CD4-positive, CD25-positive, alpha-beta regulatory T cell (primary cell): ENCODE measurements around the gene MSANTD3. TPM values are rescaled to one million over a fixed set of nuclear protein-coding genes. Genes with fewer than 3 reads are reported as not detected.

Experiments used
- ATAC-seq, 2 donors: fragments of 150-1000 bp; cut with Tn5 transposase; one replicate each; pipeline ENCODE4 v1.10.0; 2021; ENCODE audit warnings: low read depth in 2 of 2, moderate number of reproducible peaks in 2 of 2, moderate library complexity in 1 of 2
- DNase-seq, 3 donors: peaks; one replicate each; pipeline versions ENCODE4 v3.0.0 to v3.0.0-alpha.2; 2012 to 2022; ENCODE audit warnings: mixed read lengths in 1 of 3
- H3K27ac ChIP-seq: one replicate; pipeline ENCODE4 v1.7.0; 2013; ENCODE audit warnings: mild to moderate bottlenecking, low read length; ENCODE audit not compliant: insufficient read depth, poor library complexity, severe bottlenecking
- H3K27me3 ChIP-seq: one replicate; pipeline ENCODE4 v1.7.0; 2013; ENCODE audit warnings: low read length; ENCODE audit not compliant: control insufficient read depth, insufficient read depth
- H3K36me3 ChIP-seq: one replicate; pipeline ENCODE4 v1.7.0; 2013; ENCODE audit warnings: mild to moderate bottlenecking, low read length, moderate library complexity; ENCODE audit not compliant: control insufficient read depth, insufficient read depth
- H3K4me1 ChIP-seq: 2 replicates; pipeline ENCODE4 v1.7.0; 2013; ENCODE audit warnings: mild to moderate bottlenecking, low read length; ENCODE audit not compliant: insufficient read depth, control insufficient read depth, poor library complexity, severe bottlenecking
- H3K4me3 ChIP-seq: one replicate; pipeline ENCODE4 v1.7.0; 2013; ENCODE audit warnings: low read depth, mild to moderate bottlenecking, low read length, moderate library complexity
- H3K9me3 ChIP-seq, 2 experiments: 1 replicate in 1 of 2; 2 replicates in 1 of 2; pipeline ENCODE4 v1.7.0; 2013; ENCODE audit warnings: low read length in 2 of 2, mild to moderate bottlenecking in 1 of 2, moderate library complexity in 1 of 2; ENCODE audit not compliant: control insufficient read depth in 2 of 2
- H3K27ac Mint-ChIP-seq, 3 donors: one replicate each; pipeline ENCODE4 v1.8.0; 2020 to 2022; ENCODE audit warnings: mild to moderate bottlenecking in 3 of 3, mixed read lengths in 3 of 3, moderate library complexity in 2 of 3
- H3K27me3 Mint-ChIP-seq: one replicate; pipeline ENCODE4 v1.8.0; 2022; ENCODE audit warnings: mild to moderate bottlenecking, mixed read lengths
- H3K36me3 Mint-ChIP-seq: one replicate; pipeline ENCODE4 v1.8.0; 2020; ENCODE audit warnings: mixed read lengths
- H3K4me1 Mint-ChIP-seq, 4 donors: one replicate each; pipeline ENCODE4 v1.8.0; 2020 to 2022; ENCODE audit warnings: mixed read lengths in 4 of 4, mild to moderate bottlenecking in 1 of 4
- H3K4me3 Mint-ChIP-seq, 4 donors: one replicate each; pipeline ENCODE4 v1.8.0; 2020 to 2022; ENCODE audit warnings: mild to moderate bottlenecking in 4 of 4, mixed read lengths in 4 of 4, moderate library complexity in 3 of 4
- H3K9me3 Mint-ChIP-seq, 7 donors: one replicate each; pipeline ENCODE4 v1.8.0; 2020 to 2022; ENCODE audit warnings: mixed read lengths in 7 of 7, mild to moderate bottlenecking in 3 of 7, moderate library complexity in 2 of 7
- polyA plus RNA-seq, 4 donors: library from polyadenylated mRNA; unstranded; fragments of 300-500 nt; fragmentation: Illumina TruSeq; gene quantifications; one replicate each; pipeline ENCODE4 v1.2.3, GENCODE V29; 2021
- total RNA-seq: library from RNA; stranded (reverse); gene quantifications from one replicate; pipeline ENCODE4 v1.2.3, GENCODE V29; 2022

MSANTD3 gene
- total and polyA plus RNA-seq, 5 donors from 2014 or later = 3.0 to 5.9 (median 3.9) TPM

DNA sequence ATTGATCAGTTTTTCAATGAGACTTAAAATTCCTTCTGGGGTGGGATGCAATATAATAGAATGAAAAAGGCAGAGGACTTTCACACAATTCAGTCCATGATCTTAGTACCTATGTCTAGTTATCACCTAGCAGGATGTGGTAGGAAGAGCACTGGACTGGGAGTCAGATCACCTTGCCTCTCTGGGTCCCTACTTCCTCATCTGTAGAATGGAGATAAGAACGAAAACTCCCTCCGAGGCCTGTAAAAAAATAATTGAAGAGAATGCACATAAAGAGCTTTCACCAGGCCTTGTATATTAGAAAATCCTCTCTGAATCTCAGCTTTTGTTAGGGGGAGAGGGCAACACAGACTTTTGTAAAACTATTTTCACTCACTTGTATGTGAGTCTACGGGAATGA lies 45.3 kb downstream of the MSANTD3 start:
- Mint-ChIP-seq H3K4me3 (peak overlapping the region; percentile 17 to 69 (median 64)), H3K36me3 (no peaks in the 10 kb centered on the region), H3K27me3 (peaks cover 54% of the 10 kb centered on the region), H3K27ac (no peak overlapping the region), H3K9me3 (peaks cover 0 to 3% (median 0%) of the 10 kb centered on the region in 7 donors), H3K4me1 (peaks cover 0 to 8% (median 4%) of the 10 kb centered on the region in 4 donors)
- Histone ChIP-seq H3K27ac (no peak overlapping the region), H3K9me3 (no peaks in the 10 kb centered on the region), H3K27me3 (peaks cover 27% of the 10 kb centered on the region), H3K4me3 (no peak overlapping the region), H3K36me3 (no peaks in the 10 kb centered on the region), H3K4me1 (peaks cover 14% of the 10 kb centered on the region)
- no peak for DNase-seq
- ATAC-seq = no peak

DNA sequence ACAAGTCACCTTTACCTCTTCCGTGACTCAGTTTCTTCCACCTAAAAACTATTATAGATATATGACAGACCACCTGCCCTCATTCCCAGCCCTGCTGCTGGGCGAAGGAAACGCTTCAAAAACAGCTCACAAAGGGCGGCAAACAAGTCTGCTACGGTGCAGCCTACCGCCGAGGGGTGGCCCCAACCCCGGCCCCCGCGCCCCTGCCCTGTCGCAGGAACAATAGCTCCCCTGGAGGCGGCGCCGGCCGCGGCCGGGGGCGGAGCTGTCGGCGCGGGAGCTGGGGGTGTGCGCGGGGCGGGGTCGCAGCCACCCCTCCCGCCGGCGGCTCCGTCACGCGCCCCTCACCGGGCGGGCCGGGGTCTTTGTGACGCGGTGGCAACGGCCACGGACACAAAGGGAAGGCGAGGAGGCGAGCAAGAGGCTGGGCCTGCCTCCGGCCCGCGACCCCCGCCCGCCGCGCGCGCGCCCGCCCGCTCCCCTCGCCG lies 45.9 kb downstream of the MSANTD3 start, which contains the start of gene TMEFF1:
Gene TMEFF1 (plus strand): TSS at position 362 of the 488 bp plus-strand sequence. CDS start 396 bp downstream, outside the sequence.
- Mint-ChIP-seq H3K27ac (no peak within 1 kb of the TSS), H3K4me1 (peaks cover 0 to 8% (median 4%) of the 10 kb centered on the region in 4 donors), H3K4me3 (peak within 1 kb of the TSS; percentile 17 to 69 (median 64)), H3K9me3 (peaks cover 0 to 3% (median 0%) of the 10 kb centered on the region in 7 donors), H3K36me3 (no peaks in the 10 kb centered on the region), H3K27me3 (peaks cover 57% of the 10 kb centered on the region)
- H3K4me1 ChIP-seq = peaks cover 14% of the 10 kb centered on the region
- DNase-seq (peak in 1 of 3 donors; percentile 24), ATAC-seq (peak in 1 of 2 donors; percentile 34)
- H3K27me3 ChIP-seq = peaks cover 25% of the 10 kb centered on the region
- no peaks in the 10 kb centered on the region for H3K36me3 ChIP-seq
- H3K27ac ChIP-seq = no peak within 1 kb of the TSS
- H3K4me3 ChIP-seq = no peak within 1 kb of the TSS
- no peaks in the 10 kb centered on the region for H3K9me3 ChIP-seq

DNA sequence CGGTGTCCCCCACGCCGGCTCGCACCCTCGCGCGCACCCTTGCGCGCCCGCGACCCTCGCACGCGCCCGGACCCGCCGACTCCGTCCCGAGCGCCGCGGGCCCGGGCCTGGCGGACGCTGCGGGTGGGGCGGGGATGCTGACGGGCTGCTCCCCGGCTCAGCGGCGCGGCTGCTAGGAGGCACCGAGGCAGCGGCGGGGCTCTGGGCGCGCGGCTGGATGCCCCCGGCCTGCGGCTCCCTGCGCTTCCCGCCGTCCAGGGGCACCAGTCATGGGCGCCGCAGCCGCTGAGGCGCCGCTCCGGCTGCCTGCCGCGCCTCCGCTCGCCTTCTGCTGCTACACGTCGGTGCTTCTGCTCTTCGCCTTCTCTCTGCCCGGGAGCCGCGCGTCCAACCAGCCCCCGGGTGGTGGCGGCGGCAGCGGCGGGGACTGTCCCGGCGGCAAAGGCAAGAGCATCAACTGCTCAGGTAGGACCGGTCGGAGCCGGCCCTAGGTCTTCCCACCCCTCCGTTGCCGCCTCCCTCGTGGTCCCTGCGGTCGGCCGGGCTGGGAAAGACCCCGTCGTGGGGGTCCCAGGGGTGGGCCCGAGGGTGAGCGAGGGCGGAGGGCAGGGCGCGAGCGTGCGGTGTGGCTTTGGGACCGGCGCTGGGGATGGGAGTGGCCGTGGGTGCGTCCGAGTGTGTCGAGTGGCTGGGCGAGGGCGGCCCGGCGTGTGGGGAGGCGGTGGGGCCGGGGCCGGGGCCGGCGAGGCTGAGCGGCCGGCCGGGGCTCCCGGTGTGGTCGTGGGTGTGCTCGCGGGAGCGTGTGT lies 46.5 kb downstream of the MSANTD3 start:
- DNase-seq (peak in 2 of 3 donors; percentile 10 to 31), ATAC-seq (peak; percentile 37 to 55)
- peaks cover 0 to 3% (median 0%) of the 10 kb centered on the region in 7 donors for H3K9me3 Mint-ChIP-seq
- H3K36me3 ChIP-seq = no peaks in the 10 kb centered on the region
- H3K4me1 Mint-ChIP-seq = peaks cover 0 to 8% (median 4%) of the 10 kb centered on the region in 4 donors
- no peaks in the 10 kb centered on the region for H3K36me3 Mint-ChIP-seq
- peak overlapping the region in 2 of 4 donors; percentile 66 to 67 for H3K4me3 Mint-ChIP-seq
- H3K27me3 ChIP-seq = peaks cover 25% of the 10 kb centered on the region
- H3K27me3 Mint-ChIP-seq = peaks cover 54% of the 10 kb centered on the region
- H3K9me3 ChIP-seq = no peaks in the 10 kb centered on the region
- peaks cover 14% of the 10 kb centered on the region for H3K4me1 ChIP-seq
- H3K27ac ChIP-seq = no peak overlapping the region
- no peak overlapping the region for H3K4me3 ChIP-seq
- no peak overlapping the region for H3K27ac Mint-ChIP-seq

DNA sequence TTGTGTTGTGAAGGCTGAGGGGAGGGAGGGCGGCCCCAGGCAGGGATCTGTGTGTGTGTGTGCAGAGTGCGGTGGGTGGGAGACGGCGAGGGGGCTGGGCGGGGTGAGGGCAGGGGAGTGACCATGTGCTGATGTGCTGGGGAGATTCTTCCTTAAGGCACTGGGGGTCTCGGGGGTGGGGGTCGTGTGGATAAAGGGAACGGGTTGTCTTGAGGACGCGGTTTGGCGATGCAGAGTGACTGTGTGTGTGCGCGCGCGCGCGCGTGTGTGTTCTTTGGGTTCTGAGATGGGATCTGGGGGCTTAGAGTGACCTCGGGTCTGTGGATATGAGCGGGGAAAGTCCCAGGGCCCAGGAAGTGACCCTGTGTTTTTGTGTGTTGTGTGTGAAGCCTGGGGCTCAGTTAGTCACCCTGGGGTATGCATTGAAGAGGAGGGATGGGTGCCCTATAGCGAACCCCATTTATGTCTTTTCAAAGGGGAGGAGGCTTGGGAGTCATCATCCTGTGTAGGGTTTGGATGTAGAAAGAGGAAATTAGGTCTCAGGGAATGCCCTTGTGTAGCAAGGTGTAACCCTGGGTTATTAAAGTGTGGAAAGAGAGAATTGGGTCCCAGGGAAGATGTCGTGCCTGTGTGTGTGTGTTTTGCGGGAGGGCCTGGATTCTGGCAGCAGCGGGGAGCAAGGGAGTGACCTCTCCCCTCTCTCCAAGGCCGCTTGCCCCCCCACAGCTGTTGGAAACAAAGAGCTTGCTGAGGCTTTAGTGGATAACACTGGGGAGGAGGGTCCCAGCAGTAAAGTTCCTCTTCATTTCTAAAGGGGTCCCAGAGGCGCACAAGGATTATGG lies 47.4 kb downstream of the MSANTD3 start:
- ATAC-seq = no peak
- Mint-ChIP-seq H3K9me3 (peaks cover 0 to 3% (median 0%) of the 10 kb centered on the region in 7 donors), H3K36me3 (no peaks in the 10 kb centered on the region), H3K27me3 (peaks cover 54% of the 10 kb centered on the region), H3K4me1 (peaks cover 0 to 8% (median 4%) of the 10 kb centered on the region in 4 donors), H3K4me3 (peak overlapping the region in 2 of 4 donors; percentile 67 to 69), H3K27ac (no peak overlapping the region)
- H3K27me3 ChIP-seq = peaks cover 25% of the 10 kb centered on the region
- H3K36me3 ChIP-seq = no peaks in the 10 kb centered on the region
- H3K27ac ChIP-seq = no peak overlapping the region
- H3K4me3 ChIP-seq = no peak overlapping the region
- H3K4me1 ChIP-seq = peaks cover 14% of the 10 kb centered on the region
- H3K9me3 ChIP-seq = no peaks in the 10 kb centered on the region
- no peak for DNase-seq

DNA sequence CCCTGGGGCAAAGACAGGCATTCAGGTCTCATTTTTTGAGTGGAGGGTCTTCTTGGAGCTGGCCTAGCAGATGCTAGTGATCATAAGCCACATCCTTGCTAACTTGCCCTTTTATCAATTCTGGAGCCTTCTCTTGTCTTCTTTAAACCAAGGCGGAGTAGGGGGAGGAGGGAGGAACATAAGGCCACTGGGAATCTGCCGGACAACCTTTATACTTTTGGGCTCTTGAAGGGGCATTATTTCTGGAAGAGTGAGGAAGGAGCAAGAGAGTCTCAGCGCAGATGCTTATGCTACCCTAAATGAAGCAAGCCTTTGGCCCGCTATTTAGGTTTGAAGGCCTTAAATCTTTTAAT lies 48.0 kb downstream of the MSANTD3 start:
- Histone ChIP-seq H3K4me1 (peaks cover 14% of the 10 kb centered on the region), H3K36me3 (no peaks in the 10 kb centered on the region), H3K27me3 (peaks cover 25% of the 10 kb centered on the region), H3K4me3 (no peak overlapping the region), H3K9me3 (no peaks in the 10 kb centered on the region), H3K27ac (no peak overlapping the region)
- no peak overlapping the region for H3K27ac Mint-ChIP-seq
- H3K4me1 Mint-ChIP-seq = peaks cover 0 to 8% (median 4%) of the 10 kb centered on the region in 4 donors
- H3K27me3 Mint-ChIP-seq = peaks cover 48% of the 10 kb centered on the region
- ATAC-seq (no peak), DNase-seq (no peak)
- no peaks in the 10 kb centered on the region for H3K36me3 Mint-ChIP-seq
- H3K9me3 Mint-ChIP-seq = peaks cover 0 to 2% (median 0%) of the 10 kb centered on the region in 7 donors
- H3K4me3 Mint-ChIP-seq = no peak overlapping the region

DNA sequence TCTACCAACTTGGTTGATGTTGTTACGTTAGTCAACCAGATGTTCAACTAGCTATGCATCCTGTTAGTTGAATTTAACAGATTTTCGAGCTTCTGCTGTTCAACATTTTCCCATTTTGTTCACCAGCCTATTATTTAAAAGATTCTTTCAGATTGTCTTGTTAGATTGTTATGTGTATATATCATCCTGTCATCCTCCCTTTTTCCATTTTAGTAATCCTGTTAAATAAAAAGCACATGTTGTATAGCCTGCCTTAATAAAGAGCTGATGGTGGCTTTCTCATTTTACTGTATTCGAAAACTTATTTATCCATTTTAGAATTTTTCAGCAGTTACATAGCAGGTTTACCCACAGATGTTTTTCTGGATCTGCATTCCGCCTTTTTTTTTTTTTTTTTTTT lies 50.3 kb downstream of the MSANTD3 start:
- no peak overlapping the region for H3K27ac Mint-ChIP-seq
- no peak overlapping the region for H3K4me3 ChIP-seq
- H3K36me3 ChIP-seq = no peaks in the 10 kb centered on the region
- peaks cover 14% of the 10 kb centered on the region for H3K4me1 ChIP-seq
- H3K9me3 Mint-ChIP-seq = peaks cover 0 to 2% (median 0%) of the 10 kb centered on the region in 7 donors
- no peaks in the 10 kb centered on the region for H3K9me3 ChIP-seq
- no peak overlapping the region for H3K4me3 Mint-ChIP-seq
- DNase-seq (no peak), ATAC-seq (no peak)
- peaks cover 19% of the 10 kb centered on the region for H3K27me3 ChIP-seq
- H3K36me3 Mint-ChIP-seq = no peaks in the 10 kb centered on the region
- peaks cover 0 to 8% (median 4%) of the 10 kb centered on the region in 4 donors for H3K4me1 Mint-ChIP-seq
- no peak overlapping the region for H3K27ac ChIP-seq
- peaks cover 37% of the 10 kb centered on the region for H3K27me3 Mint-ChIP-seq

DNA sequence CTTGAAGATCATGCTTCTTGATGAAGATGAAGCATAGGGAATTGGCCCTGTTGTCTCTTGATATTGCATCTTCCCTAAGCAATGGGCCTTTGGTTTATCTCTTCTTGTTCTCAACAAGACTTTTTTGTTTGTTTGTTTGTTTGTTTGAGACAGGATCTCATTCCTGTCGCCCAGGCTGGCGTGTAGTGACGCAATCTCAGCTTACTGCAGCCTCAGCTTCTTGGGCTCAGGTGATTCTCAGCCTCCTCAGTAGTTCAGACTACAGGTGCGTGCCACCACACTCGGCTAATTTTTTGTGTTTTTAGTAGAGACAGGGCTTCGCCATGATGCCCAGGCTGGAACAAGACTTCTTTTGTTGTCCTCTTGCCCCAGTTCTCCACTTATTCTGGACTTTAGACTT lies 51.2 kb downstream of the MSANTD3 start:
- Histone ChIP-seq H3K4me1 (peaks cover 9% of the 10 kb centered on the region), H3K27ac (no peak overlapping the region), H3K4me3 (no peak overlapping the region), H3K36me3 (no peaks in the 10 kb centered on the region), H3K27me3 (peaks cover 15% of the 10 kb centered on the region), H3K9me3 (no peaks in the 10 kb centered on the region)
- DNase-seq = no peak
- no peak overlapping the region for H3K27ac Mint-ChIP-seq
- ATAC-seq = no peak
- peaks cover 39% of the 10 kb centered on the region for H3K27me3 Mint-ChIP-seq
- H3K4me1 Mint-ChIP-seq = peaks cover 0 to 5% (median 2%) of the 10 kb centered on the region in 4 donors
- peaks cover 0 to 4% (median 0%) of the 10 kb centered on the region in 7 donors for H3K9me3 Mint-ChIP-seq
- no peak overlapping the region for H3K4me3 Mint-ChIP-seq
- H3K36me3 Mint-ChIP-seq = no peaks in the 10 kb centered on the region
